Muscle layer of colon (tissue), 2 donors: ENCODE measurements around the gene POLA2.

ENCODE experiments used
- H3K27ac ChIP-seq: one replicate; pipeline ENCODE4 v1.7.0; 2013; ENCODE audit warnings: low read depth, mild to moderate bottlenecking, low read length, moderate library complexity
- H3K27me3 ChIP-seq, 2 donors: one replicate each; pipeline ENCODE4 v1.7.0; 2013; ENCODE audit warnings: low read length in 2 of 2, mild to moderate bottlenecking in 2 of 2; ENCODE audit not compliant: insufficient read depth in 2 of 2, control insufficient read depth in 1 of 2
- H3K36me3 ChIP-seq: one replicate; pipeline ENCODE4 v1.7.0; 2013; ENCODE audit warnings: mild to moderate bottlenecking, low read length; ENCODE audit not compliant: insufficient read depth
- H3K4me1 ChIP-seq: one replicate; pipeline ENCODE4 v1.7.0; 2013; ENCODE audit warnings: mild to moderate bottlenecking, low read length; ENCODE audit not compliant: insufficient read depth
- H3K4me3 ChIP-seq, 2 donors: one replicate each; pipeline ENCODE4 v1.7.0; 2013; ENCODE audit warnings: low read length in 2 of 2, low read depth in 1 of 2, mild to moderate bottlenecking in 1 of 2, moderate library complexity in 1 of 2
- H3K9ac ChIP-seq: one replicate; pipeline ENCODE4 v1.7.0; 2013; ENCODE audit warnings: low read length
- H3K9me3 ChIP-seq: one replicate; pipeline ENCODE4 v1.7.0; 2013; ENCODE audit warnings: mild to moderate bottlenecking, low read length
- donor health status: abdominal sarcoma.
- donor health status: Adenocarcinoma of cecum.

The POLA2 gene

DNA sequence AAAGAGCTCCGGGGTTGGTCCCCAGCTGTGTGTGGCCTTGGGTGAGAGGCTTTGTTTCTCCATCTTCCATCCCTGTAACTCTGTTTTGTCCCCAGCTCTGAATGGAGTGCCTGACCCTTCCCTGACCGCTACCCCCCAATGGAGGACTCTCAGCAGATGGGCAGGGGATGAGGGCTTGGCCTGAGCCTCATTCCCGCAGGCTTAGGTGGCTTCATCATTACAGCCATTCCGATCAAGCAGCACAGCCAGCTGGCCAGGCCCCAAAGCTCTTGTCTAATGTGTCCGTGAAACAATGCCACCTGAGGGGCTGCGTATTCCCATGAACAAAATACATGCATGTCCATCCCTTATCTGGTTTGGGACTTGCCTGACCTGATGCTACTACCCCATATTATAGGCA is 49.0 kb downstream of the POLA2 start:
- peaks cover 43% of the 10 kb centered on the region for H3K4me1 ChIP-seq
- H3K4me3 ChIP-seq: no peak overlapping the region
- H3K9ac ChIP-seq: no peak overlapping the region

DNA sequence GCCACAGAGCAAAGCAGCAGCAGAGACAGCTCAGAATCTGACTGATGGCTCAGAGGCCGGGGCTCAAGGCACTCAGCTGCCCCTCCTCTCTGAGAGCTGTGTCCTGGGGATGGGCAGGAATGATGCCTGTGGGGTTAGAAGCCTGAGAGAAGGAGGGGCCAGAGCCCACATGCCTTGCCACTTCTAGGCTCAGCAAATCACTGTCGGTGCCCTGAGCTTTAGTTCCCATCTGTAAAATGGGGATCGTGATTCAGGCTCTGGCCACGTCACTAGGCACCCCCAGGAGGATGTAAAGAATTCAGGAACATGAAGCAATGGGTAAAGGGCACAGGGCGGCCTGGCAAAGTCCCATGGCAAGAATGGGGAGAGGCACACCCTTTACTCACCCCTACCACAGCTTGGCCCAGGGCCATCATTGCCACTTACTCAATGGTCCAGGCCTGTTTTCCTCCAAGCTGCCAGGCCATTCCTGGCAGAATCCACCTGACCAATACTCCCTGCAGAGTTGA is 49.5 kb downstream of the POLA2 start:
- H3K4me1 ChIP-seq: peaks cover 43% of the 10 kb centered on the region
- H3K4me3 ChIP-seq: no peak overlapping the region
- no peak overlapping the region for H3K27ac ChIP-seq
- H3K27me3 ChIP-seq: no peaks in the 10 kb centered on the region
- no peaks in the 10 kb centered on the region for H3K36me3 ChIP-seq
- no peak overlapping the region for H3K9ac ChIP-seq
- no peaks in the 10 kb centered on the region for H3K9me3 ChIP-seq

More for the DNA sequence above, 49.0 kb downstream of the POLA2 start:
- H3K9me3 ChIP-seq: no peaks in the 10 kb centered on the region
- no peak overlapping the region for H3K27ac ChIP-seq
- no peaks in the 10 kb centered on the region for H3K36me3 ChIP-seq
- no peaks in the 10 kb centered on the region for H3K27me3 ChIP-seq

DNA sequence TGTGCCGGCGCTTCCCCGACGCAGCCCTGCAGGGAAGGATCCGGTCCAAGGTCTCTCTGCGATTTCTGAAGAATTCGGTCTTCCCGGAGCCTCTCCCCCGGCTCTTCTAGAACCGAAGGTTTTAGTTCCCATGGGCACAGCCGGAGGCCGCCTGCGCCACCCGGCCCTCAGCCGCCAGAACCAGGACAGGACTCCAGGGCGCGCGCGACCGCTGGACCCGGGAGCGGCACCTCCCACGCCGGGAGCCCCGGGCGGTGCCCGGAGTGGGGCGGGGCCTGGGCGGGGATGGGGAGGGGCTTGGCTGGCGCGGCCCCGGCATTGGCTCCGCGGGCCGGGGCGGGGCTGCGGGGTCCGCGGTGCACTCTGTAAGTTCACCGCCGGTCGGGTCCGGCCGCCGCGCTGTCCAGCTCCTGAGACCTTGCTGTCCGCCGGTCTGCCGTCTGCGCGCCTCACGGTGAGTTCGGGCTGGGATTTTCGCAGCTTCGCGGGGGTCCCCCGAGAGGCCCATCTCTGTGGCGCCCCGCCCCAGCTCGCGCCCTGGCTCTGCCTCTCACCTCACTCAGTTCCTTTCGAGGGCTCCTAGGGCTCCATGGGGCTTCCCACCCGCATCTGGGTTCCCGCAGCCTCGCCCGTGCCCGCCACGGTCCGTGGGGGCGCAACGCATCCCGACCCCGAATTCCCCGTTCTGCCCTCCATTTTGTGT is 52.9 kb downstream of the POLA2 start, which contains the start of gene CDC42EP2:
TSS of gene CDC42EP2 (plus strand) at position 366 of the 703 bp plus-strand sequence. CDS start 6,033 bp downstream, outside the sequence.
- Histone ChIP-seq H3K36me3 (peaks cover 3% of the 10 kb centered on the region), H3K27ac (peak within 1 kb of the TSS; percentile 65), H3K4me1 (peaks cover 46% of the 10 kb centered on the region), H3K9me3 (no peaks in the 10 kb centered on the region), H3K4me3 (peak within 1 kb of the TSS; percentile 68 to 81), H3K27me3 (no peaks in the 10 kb centered on the region), H3K9ac (peak within 1 kb of the TSS; percentile 15)

DNA sequence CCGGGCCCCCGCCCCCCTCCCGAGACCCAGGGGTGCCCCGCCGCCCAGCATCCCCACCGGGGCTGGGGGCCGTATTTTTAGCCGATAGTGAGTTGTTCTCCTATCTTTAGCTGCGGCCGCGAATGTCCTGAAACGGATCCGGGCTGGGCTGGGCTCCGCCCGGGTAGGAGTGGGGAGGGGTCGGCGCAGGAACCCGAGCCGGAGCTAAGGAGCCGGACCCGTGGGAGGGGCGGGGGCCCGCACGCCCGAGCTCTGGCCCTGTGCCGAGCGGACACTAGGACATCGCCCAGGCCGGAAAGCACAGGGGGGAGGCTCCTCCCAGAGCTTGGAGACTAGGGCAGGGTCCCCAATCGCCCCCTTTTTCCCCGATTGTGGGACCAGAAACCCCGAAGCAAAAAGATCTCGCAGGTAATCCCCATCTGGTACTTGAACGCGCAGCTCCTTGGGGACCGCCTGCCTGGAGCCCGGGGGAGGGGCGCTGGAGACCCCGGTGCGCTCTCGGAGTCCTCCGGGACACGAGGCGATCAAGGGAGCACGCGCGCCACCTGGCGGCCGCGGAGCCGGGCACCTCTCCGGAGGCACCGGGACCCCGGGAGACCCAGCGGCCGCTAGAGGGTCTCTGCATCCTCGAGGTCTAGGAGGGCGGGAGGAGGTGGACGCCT is 53.6 kb downstream of the POLA2 start:
- peaks cover 46% of the 10 kb centered on the region for H3K4me1 ChIP-seq
- H3K27me3 ChIP-seq: no peaks in the 10 kb centered on the region
- peak overlapping the region; percentile 68 to 81 for H3K4me3 ChIP-seq
- peak overlapping the region; percentile 65 for H3K27ac ChIP-seq
- no peaks in the 10 kb centered on the region for H3K9me3 ChIP-seq
- peak overlapping the region; percentile 15 for H3K9ac ChIP-seq
- peaks cover 6% of the 10 kb centered on the region for H3K36me3 ChIP-seq

DNA sequence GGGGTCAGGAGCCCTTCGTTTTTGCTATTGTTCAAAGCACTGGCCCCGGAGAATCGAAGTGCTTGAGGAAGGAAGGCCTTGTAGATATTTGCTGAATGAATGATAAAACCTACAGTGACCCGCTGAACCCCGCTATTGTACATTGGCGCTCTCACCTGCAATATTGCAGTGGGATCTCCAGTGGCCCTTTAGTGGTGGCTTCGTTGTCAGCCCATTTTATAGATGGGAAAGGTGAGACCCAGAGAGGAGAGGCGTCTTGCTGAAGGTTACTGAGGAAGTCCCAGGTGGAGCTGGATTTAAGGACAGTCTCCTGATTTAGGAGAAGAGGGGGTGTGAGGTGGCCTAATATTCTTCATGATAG is 54.1 kb downstream of the POLA2 start:
- Histone ChIP-seq H3K4me3 (peak overlapping the region; percentile 68 to 81), H3K9ac (peak overlapping the region; percentile 15), H3K27me3 (no peaks in the 10 kb centered on the region), H3K27ac (peak overlapping the region; percentile 65), H3K9me3 (no peaks in the 10 kb centered on the region), H3K4me1 (peaks cover 43% of the 10 kb centered on the region), H3K36me3 (peaks cover 8% of the 10 kb centered on the region)

DNA sequence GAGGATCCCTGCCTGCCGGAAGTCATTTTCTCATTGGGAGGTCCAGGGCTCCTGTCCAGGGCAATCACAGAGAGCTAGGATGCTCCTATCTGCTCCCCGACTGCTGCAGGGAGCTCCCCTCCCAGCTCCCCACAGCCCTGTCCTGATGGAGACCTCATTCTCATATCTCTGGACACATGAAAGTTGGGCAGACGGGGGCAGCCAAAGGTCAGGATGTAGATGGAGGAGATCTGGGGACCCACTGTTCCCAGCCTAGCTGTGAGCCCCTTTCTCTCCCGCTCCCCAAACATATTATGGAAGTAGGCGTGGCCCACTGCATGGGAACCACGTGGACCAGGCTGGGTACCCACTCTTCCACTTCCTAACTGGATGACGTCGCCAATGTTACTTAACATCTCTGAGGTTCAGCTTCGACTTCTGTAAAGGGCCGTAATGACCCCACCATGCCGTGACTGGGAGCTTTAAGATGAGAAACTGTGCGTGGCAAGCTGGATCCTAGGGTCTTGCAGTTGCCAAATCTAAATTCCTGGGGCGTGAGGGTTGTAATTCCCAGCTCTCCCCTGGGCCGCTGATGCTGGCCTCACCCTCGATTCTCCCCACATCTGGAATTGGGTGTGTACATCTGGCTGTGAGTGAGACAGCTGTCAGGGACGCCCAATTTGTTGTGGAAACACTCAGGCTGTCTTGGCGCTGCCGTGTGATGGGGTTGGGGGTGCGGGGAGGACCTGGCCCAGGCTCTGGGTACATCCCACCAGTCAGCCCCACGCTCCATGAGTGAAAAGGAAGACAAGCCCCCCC is 54.7 kb downstream of the POLA2 start:
- Histone ChIP-seq H3K9ac (peak overlapping the region; percentile 15), H3K9me3 (no peaks in the 10 kb centered on the region), H3K27ac (peak overlapping the region; percentile 65), H3K36me3 (peaks cover 14% of the 10 kb centered on the region), H3K27me3 (no peaks in the 10 kb centered on the region), H3K4me3 (peak overlapping the region; percentile 68 to 81), H3K4me1 (peaks cover 38% of the 10 kb centered on the region)

DNA sequence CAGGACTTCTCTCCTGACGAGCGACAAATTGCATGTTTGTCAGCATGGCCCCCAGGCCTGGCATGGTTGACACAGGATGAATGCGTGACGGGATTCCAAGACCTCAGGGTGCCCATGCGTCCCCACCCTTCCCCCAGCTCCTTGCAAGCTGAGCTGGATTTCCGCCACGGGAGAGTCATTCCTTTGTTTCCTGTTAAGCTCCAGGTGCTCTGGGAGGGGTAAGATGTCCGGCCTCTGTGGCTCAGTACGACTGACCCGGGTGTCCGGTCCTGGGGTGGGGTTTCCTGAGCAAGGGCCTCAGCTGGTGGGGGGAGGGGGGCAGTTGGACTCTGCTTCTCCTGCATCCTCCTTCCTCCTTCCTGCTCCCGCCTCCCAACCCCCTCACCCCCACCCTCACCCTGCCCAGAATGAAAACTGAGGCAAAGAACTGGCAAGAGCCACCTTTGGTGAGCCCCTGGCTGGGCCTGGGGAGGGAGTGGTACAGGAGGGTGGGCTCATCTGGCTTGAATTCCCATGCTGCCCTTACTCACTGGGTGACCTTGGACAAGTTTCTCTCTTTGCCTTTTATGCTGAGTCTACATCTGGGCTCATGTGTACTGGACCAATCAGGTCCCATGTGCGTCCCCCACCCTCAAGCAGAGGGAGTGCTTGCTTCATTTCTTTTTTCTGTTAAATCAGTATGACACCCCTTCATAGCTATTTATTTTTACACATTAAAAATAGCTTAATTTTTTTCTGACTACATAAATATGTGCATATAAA is 55.4 kb downstream of the POLA2 start:
- Histone ChIP-seq H3K4me3 (peak overlapping the region in 1 of 2 donors; percentile 68), H3K27me3 (no peaks in the 10 kb centered on the region), H3K9me3 (no peaks in the 10 kb centered on the region), H3K9ac (peak overlapping the region; percentile 15), H3K36me3 (peaks cover 22% of the 10 kb centered on the region), H3K4me1 (peaks cover 42% of the 10 kb centered on the region), H3K27ac (peak overlapping the region; percentile 65)

DNA sequence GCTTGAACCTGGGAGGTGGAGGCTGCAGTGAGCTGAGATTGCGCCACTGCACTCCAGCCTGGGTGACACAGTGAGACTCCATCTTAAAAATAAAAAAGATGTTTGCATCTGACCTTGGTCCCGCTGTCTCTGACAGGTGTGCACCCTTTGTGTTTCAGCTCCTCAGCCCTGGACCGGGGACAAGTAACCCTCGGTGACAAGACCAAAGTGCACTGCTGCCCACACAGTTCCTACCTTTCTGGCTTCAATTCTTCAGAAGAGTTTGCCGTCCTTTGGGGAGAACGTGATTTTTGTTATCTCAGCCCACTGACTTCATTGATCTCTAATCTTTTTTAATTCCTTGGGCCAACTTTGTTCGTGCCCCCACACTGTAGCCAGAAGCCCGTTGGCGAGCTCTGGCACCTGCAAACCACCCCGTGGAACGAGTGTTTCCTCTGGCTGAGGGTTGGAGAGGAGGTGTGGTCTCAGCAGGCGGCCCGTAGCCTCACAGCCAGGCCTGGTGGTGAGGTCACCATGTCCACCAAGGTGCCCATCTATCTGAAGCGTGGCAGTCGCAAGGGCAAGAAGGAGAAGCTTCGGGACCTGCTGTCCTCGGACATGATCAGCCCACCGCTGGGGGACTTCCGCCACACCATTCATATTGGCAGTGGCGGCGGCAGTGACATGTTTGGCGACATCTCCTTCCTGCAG is 58.8 kb downstream of the POLA2 start:
- Histone ChIP-seq H3K9me3 (no peaks in the 10 kb centered on the region), H3K9ac (no peak overlapping the region), H3K4me1 (peaks cover 26% of the 10 kb centered on the region), H3K27me3 (no peaks in the 10 kb centered on the region), H3K36me3 (peaks cover 26% of the 10 kb centered on the region), H3K27ac (no peak overlapping the region), H3K4me3 (no peak overlapping the region)

DNA sequence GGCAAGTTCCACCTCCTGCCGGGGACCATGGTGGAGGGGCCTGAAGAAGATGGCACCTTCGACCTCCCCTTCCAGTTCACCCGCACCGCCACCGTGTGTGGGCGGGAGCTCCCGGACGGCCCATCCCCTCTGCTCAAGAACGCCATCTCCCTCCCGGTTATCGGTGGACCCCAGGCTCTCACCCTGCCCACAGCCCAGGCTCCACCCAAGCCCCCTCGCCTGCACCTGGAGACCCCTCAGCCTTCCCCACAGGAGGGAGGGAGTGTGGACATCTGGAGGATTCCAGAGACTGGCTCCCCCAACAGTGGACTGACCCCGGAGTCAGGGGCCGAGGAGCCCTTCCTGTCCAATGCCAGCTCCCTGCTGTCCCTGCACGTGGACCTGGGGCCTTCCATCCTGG is 59.3 kb downstream of the POLA2 start:
- H3K9ac ChIP-seq: no peak overlapping the region
- peaks cover 26% of the 10 kb centered on the region for H3K36me3 ChIP-seq
- H3K27ac ChIP-seq: no peak overlapping the region
- peaks cover 22% of the 10 kb centered on the region for H3K4me1 ChIP-seq
- no peaks in the 10 kb centered on the region for H3K27me3 ChIP-seq
- H3K9me3 ChIP-seq: no peaks in the 10 kb centered on the region
- H3K4me3 ChIP-seq: no peak overlapping the region

DNA sequence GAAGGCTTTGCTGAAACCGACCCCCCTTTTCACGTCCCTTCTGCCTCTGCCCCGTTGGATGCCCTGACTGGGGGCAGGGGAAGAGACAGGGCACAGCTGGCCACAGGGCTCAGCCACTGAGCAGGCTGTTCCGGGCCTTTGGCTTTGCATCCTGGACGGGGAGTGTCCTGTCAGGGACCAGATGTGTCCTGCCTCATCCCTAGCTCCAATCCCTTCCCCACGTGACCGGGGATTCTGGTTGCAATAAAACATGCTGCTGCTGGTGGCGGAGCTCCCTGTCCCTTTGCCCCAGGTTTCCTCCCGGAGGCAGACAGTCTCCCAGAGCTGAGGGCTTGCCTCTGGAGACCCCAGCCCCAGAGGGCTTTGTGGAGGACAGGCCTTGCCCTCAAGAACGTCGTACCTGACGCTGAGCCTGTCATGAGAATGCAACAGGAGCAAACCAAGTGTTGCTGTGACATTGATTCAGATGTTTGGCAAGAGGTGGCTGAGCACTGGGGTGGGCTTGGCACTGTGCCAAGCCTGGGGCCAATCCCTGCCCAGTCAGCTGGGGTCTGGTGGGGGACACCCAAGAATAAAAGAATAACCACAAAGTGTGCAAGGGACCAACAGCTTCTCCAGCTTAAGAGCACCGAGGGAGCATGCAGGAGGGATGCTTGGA is 60.2 kb downstream of the POLA2 start:
- Histone ChIP-seq H3K4me3 (peak overlapping the region in 1 of 2 donors; percentile 20), H3K27me3 (no peaks in the 10 kb centered on the region), H3K9me3 (no peaks in the 10 kb centered on the region), H3K36me3 (peaks cover 26% of the 10 kb centered on the region), H3K27ac (no peak overlapping the region), H3K4me1 (peaks cover 14% of the 10 kb centered on the region), H3K9ac (no peak overlapping the region)
